Brain microvascular endothelial cell (primary cell): ENCODE measurements around the gene TNNI2.
"Not testable (repeated sequence)": the region's sequence is repeated elsewhere in the genome, so short reads cannot be mapped to it uniquely, and the experiment has no call there.

Source experiments
- DNase-seq: peaks from one replicate; pipeline ENCODE4 v3.0.0-alpha.2; 2020
- H3K27ac ChIP-seq: fragments of 250-450 bp; sonication (Bioruptor Pico); 2 replicates; pipeline ENCODE4 v1.5.1; 2020; ENCODE audit warnings: mild to moderate bottlenecking, moderate library complexity
- H3K27me3 ChIP-seq: fragments of 250-450 bp; sonication (Bioruptor Pico); replicated peaks from 2 replicates; pipeline ENCODE4 v1.5.1; 2020; ENCODE audit warnings: mild to moderate bottlenecking
- H3K36me3 ChIP-seq: fragments of 250-450 bp; sonication (Bioruptor Pico); replicated peaks from 2 replicates; pipeline ENCODE4 v1.5.1; 2020; ENCODE audit warnings: mild to moderate bottlenecking
- H3K4me3 ChIP-seq: 2 replicates; pipeline ENCODE4 v1.5.1; 2011; ENCODE audit warnings: low read depth, mild to moderate bottlenecking, control low read depth, low read length, moderate library complexity
- CTCF ChIP-seq: IDR thresholded peaks from 2 replicates; pipeline ENCODE4 v1.5.1; 2011; ENCODE audit warnings: low read depth, mild to moderate bottlenecking, moderate library complexity, low read length, control low read depth, inconsistent platforms; ENCODE audit errors: missing control alignments
- in situ Hi-C: cut with HindIII; loops from 2 replicates; pipeline ENCODE4 v1.10.0; 2017; ENCODE audit warnings: low sequenced_read_pairs, low pct_ligation_motif_present

TNNI2 gene

DNA sequence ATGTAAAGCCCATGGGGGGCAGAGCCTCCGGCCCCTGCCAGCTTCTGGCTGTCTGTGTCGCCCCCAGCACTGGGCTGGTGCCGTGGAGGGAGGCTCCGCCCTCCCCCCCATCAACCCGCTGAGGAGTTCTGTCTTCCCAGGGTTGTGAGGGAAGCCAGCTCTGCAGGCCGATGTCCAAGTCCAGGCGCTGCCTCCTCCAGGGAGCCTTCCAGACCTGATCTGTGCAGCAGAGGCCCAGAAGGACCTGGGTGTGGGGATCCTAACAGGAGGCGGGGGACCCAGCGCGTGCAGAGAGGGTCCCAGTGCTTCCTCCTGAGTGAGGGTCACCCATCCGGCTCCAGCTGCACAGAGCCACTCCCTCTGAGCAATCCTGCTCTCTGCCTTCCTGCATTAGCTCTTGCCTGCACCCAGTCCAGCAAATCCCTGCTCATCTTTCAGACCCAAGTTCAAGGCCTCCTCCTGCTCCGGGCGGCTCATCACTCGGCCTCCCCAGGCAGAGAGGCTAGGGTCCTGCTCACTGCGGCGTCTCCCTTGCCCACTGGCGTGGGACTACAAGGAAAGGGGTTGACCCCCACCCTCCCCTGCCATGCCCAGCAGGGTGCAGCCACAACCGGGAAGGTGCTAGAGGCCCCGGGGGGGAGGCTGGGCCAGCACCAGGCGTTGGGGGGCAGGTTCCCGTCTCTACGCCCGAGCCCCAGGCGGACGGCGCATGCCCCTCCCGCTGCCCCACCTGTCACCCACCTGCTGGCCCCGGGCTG lies 36.5 kb downstream of the TNNI2 start:
- no peak for DNase-seq
- Histone ChIP-seq H3K27ac (no peak overlapping the region), H3K36me3 (no peaks in the 10 kb centered on the region), H3K4me3 (no peak overlapping the region), H3K27me3 (peaks cover 5% of the 10 kb centered on the region)
- in situ Hi-C loops: no loop called here
- TF ChIP-seq CTCF: no peak

- H3K27ac ChIP-seq, H3K4me3 ChIP-seq, DNase-seq, in situ Hi-C loops, H3K27me3 ChIP-seq, H3K36me3 ChIP-seq: not testable (repeated sequence)
Measured at GRCh38 chr11:1875851-1876301, 37.1 kb downstream of the TNNI2 start.

DNA sequence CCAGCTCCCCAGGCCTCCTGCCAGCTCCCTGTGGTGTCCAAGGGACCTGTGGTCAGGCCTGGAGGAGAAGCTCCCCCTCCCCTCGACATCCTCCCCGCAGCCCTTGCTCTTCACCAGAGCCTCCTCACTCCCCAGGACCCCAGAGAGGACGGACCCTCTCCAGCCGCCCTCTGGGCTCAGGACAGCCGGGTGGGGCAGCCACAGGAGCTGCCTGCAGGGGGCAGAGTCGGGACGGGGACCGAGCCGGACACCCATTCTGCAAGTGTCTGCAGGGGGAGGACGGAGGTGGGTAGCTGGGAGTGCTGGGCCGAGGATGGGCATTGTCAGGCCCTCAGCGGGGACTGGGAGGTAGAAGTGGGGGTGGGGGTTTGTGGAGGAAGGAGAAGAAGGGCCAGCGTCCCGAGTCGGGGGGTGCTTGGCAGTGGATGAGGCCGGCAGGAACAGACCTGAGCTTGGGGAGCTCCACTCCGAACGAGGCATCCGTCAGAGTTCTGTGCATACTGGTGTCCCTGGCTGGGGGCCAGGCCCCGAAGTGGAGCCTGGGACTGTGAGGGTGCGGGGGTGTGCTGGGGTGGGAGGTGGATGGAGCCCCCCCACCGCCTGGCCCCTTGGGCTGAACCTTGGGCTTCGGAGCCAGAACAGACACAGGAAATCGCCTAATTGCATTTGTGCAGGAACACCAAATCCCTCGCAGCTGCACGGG lies 37.7 kb downstream of the TNNI2 start:
- Histone ChIP-seq H3K27me3 (no peaks in the 10 kb centered on the region), H3K36me3 (no peaks in the 10 kb centered on the region), H3K4me3 (no peak overlapping the region), H3K27ac (no peak overlapping the region)
- in situ Hi-C loops: no loop called here
- DNase-seq: peak; percentile 34
- TF ChIP-seq CTCF: peak; percentile 88

GRCh38 chr11:1877211-1878136 lies 38.7 kb downstream of the TNNI2 start:
- no peaks in the 10 kb centered on the region for H3K36me3 ChIP-seq
- in situ Hi-C loops: no loop called here
- no peak overlapping the region for H3K4me3 ChIP-seq
- no peak for TF ChIP-seq CTCF
- H3K27ac ChIP-seq: no peak overlapping the region
- no peaks in the 10 kb centered on the region for H3K27me3 ChIP-seq
- DNase-seq: peak; percentile 35

GRCh38 chr11:1878137-1879031 lies 39.6 kb downstream of the TNNI2 start:
- H3K27ac ChIP-seq: no peak overlapping the region
- TF ChIP-seq CTCF: no peak
- no peaks in the 10 kb centered on the region for H3K27me3 ChIP-seq
- DNase-seq: no peak
- H3K36me3 ChIP-seq: no peaks in the 10 kb centered on the region
- in situ Hi-C loops: no loop called here
- no peak overlapping the region for H3K4me3 ChIP-seq
